HG03045 (cell line): ENCODE measurements around the gene SLC5A6.
"Not testable (repeated sequence)": the region's sequence is repeated elsewhere in the genome, so short reads cannot be mapped to it uniquely, and the experiment has no call there.

ENCODE experiments used
- ATAC-seq: cut with Tn5 transposase; IDR thresholded peaks from one replicate; pipeline ENCODE4 v1.9.1; 2021; ENCODE audit warnings: mild to moderate bottlenecking, moderate library complexity; ENCODE audit not compliant: unreplicated experiment

The SLC5A6 gene

GRCh38 chr2:27177441-27178351 lies 34.4 kb downstream of the SLC5A6 start:
- no peak for ATAC-seq

- ATAC-seq = not testable (repeated sequence)
Observed at GRCh38 chr2:27175781-27176180, 36.3 kb downstream of the SLC5A6 start.

- ATAC-seq = no peak
Observed at GRCh38 chr2:27175330-27175729, 36.7 kb downstream of the SLC5A6 start.

GRCh38 chr2:27174638-27175037 lies 37.4 kb downstream of the SLC5A6 start:
- ATAC-seq = no peak

GRCh38 chr2:27171351-27171848 lies 40.7 kb downstream of the SLC5A6 start:
- no peak for ATAC-seq

- ATAC-seq = no peak
Observed at GRCh38 chr2:27170581-27171337, 41.3 kb downstream of the SLC5A6 start.

GRCh38 chr2:27164960-27165763 lies 46.9 kb downstream of the SLC5A6 start:
- no peak for ATAC-seq

GRCh38 chr2:27162151-27163121 lies 49.6 kb downstream of the SLC5A6 start:
- ATAC-seq = no peak

- ATAC-seq = no peak
Observed at GRCh38 chr2:27160191-27160590, 51.9 kb downstream of the SLC5A6 start.

- no peak for ATAC-seq
Observed at GRCh38 chr2:27159271-27159670, 52.8 kb downstream of the SLC5A6 start.

GRCh38 chr2:27158468-27158867 lies 53.6 kb downstream of the SLC5A6 start:
- ATAC-seq = no peak

GRCh38 chr2:27155069-27155520 lies 57.0 kb downstream of the SLC5A6 start:
- ATAC-seq = no peak

GRCh38 chr2:27154488-27154887 lies 57.6 kb downstream of the SLC5A6 start:
- no peak for ATAC-seq

GRCh38 chr2:27152796-27153464 lies 59.1 kb downstream of the SLC5A6 start:
- no peak for ATAC-seq

GRCh38 chr2:27152102-27152795 lies 59.8 kb downstream of the SLC5A6 start:
- no peak for ATAC-seq

GRCh38 chr2:27150639-27151230 lies 61.3 kb downstream of the SLC5A6 start:
- no peak for ATAC-seq
